Measurements from ENCODE around the gene CRYL1. TPM values are rescaled to one million over a fixed set of nuclear protein-coding genes. Genes with fewer than 3 reads are reported as not detected.

Gene CRYL1
- total and polyA plus RNA-seq, 9 of the 15 experiments (the other 6 are each of a cell fraction or from before 2014, with no cell fraction given) = 1.0 to 6.9 (median 2.4) TPM

- no peak for TF ChIP-seq FOXM1 (IDR thresholded peaks at IDR 0.05; ENCODE audit: low read depth)
- no peak for TF ChIP-seq FOXM1 (CRISPR knock-in tag; IDR thresholded peaks at IDR 0.05; ENCODE audit: low read depth)
These were observed 62.7 kb downstream of the CRYL1 start (continued) for GRCh38 chr13:20462921-20463320.

DNA sequence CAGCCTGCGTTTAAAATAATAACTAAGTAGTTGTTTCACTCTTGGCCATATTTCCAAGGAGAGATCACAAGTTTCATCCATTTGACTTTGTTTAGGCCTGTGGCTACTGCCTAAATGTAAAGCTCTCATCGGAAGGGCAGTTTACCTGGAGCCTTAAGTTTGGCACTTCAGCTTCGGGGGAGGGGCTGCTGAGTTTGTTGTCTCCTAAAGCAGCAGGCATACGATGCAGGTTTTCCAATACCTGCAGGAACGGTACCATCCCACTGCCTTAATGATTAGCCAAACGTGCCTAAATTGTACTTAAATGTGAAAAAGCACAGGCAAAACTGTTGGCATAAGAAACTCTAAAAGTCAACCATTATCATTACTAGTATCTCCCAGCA lies 63.1 kb downstream of the CRYL1 start:
- 9% methylated on average over 6 of the region's 6 CpGs for WGBS (ENCODE audit: insufficient coverage, low coverage, missing lambda C conversion rate)
- DNase-seq (ENCODE audit: extremely low read depth in 1 of 4, low spot score in 3 of 4) (no peak), ATAC-seq (no peak), FAIRE-seq (no peak)
- no TSS peak for BruUV-seq (replicated peaks)
- no peaks in the 10 kb centered on the region for H3K9me1 ChIP-seq (ENCODE audit: control insufficient read depth, insufficient read depth, low read length)
- no peak overlapping the region for H3K9ac ChIP-seq (ENCODE audit: insufficient read depth in 1 of 2, low read depth in 2 of 2, low read length in 2 of 2)
- no peaks in the 10 kb centered on the region; a peak in 3 of 5 replicates for H3K4me1 ChIP-seq (replicated peaks in 1 of 2; ENCODE audit: control insufficient read depth in 2 of 2, insufficient read depth in 2 of 2, low read length in 2 of 2)
- in situ Hi-C loops (cut with MboI) (no loop called here), intact Hi-C loops (cut with micrococcal nuclease) (no loop called here)
- CTCF ChIA-PET (ENCODE audit: low intra/inter-chr PET ratio) = no interaction called here
- no peaks in the 10 kb centered on the region for H3K36me3 ChIP-seq (ENCODE audit: control insufficient read depth, insufficient read depth, low read length)
- H3K79me2 ChIP-seq (ENCODE audit: control insufficient read depth, insufficient read depth, low read length) = no peaks in the 10 kb centered on the region
- H3K27ac ChIP-seq (ENCODE audit: extremely low read depth, low read depth, low read length) = no peak overlapping the region
- no peaks in the 10 kb centered on the region for H3K9me3 ChIP-seq (replicated peaks; ENCODE audit: control insufficient read depth, insufficient read depth, low read depth, low read length)
- no peak overlapping the region for H2AFZ ChIP-seq (ENCODE audit: low read depth, low read length)
- TF ChIP-seq MIER1 (IDR thresholded peaks at IDR 0.05; ENCODE audit: low read depth) (no peak), HMG20B (CRISPR knock-in tag; IDR thresholded peaks at IDR 0.05) (no peak), ZNF644 (tag; IDR thresholded peaks at IDR 0.05; ENCODE audit: low read depth) (no peak), ZEB2 (IDR thresholded peaks at IDR 0.05) (no peak), DNMT1 (IDR thresholded peaks at IDR 0.05) (no peak), RNF219 (CRISPR knock-in tag; IDR thresholded peaks at IDR 0.05) (no peak), MYNN (IDR thresholded peaks at IDR 0.05) (no peak), MYNN (CRISPR knock-in tag; IDR thresholded peaks at IDR 0.05) (no peak), CREB1 (IDR thresholded peaks at IDR 0.05) (no peak), CREB1 (CRISPR knock-in tag; IDR thresholded peaks at IDR 0.05) (no peak), ETS1 (conservative IDR thresholded peaks at IDR 0.05; ENCODE audit: control insufficient read depth, low read depth, low read length) (no peak)
- TF ChIP-seq, protein P1, sequence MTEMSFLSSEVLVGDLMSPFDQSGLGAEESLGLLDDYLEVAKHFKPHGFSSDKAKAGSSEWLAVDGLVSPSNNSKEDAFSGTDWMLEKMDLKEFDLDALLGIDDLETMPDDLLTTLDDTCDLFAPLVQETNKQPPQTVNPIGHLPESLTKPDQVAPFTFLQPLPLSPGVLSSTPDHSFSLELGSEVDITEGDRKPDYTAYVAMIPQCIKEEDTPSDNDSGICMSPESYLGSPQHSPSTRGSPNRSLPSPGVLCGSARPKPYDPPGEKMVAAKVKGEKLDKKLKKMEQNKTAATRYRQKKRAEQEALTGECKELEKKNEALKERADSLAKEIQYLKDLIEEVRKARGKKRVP (CRISPR knock-in tag; IDR thresholded peaks at IDR 0.05) = no peak
- H3K4me3 ChIP-seq = no peak overlapping the region
- no peaks in the 10 kb centered on the region for H3K27me3 ChIP-seq (ENCODE audit: control insufficient read depth in 2 of 2, insufficient read depth in 2 of 2, low read length in 2 of 2)
- no peak overlapping the region for H3K4me2 ChIP-seq (ENCODE audit: insufficient read depth, low read length)
- H4K20me1 ChIP-seq (replicated peaks; ENCODE audit: control insufficient read depth, insufficient read depth, low read length) = no peaks in the 10 kb centered on the region
- POLR2A ChIA-PET = interaction anchor here (0.8 kb wide), 1 partner anchor 24 kb away, joined by 4 read pairs; no protein-coding TSS in a partner anchor

All from K562 (cell line).